ENCODE measurements around the gene EID3. TPM values are rescaled to one million over a fixed set of nuclear protein-coding genes. Genes with fewer than 3 reads are reported as not detected.

Gene EID3
- total RNA-seq, 2 donors from 2014 or later: 1.6 to 1.7 TPM

GRCh38 chr12:104348283-104348993 is 44.9 kb downstream of the EID3 start:
- ATAC-seq: no peak
- intact Hi-C loops (cut with DNase I): no loop called here

GRCh38 chr12:104348994-104349494 is 45.5 kb downstream of the EID3 start:
- no peak for DNase-seq
- intact Hi-C loops (cut with DNase I): no loop called here
- no peak for ATAC-seq

More at GRCh38 chr12:104348283-104348993, 44.9 kb downstream of the EID3 start:
- no peak for DNase-seq

GRCh38 chr12:104350211-104351056 is 46.9 kb downstream of the EID3 start:
- DNase-seq (no peak), ATAC-seq (no peak)
- intact Hi-C loops (cut with DNase I): no loop called here

GRCh38 chr12:104351057-104351983 is 47.8 kb downstream of the EID3 start:
- no peak for ATAC-seq
- DNase-seq: no peak
- intact Hi-C loops (cut with DNase I): no loop called here

- intact Hi-C loops (cut with DNase I): no loop called here
- ATAC-seq: peak in 1 of 2 donors; percentile 53
Measured at GRCh38 chr12:104352106-104352713, 48.7 kb downstream of the EID3 start.

GRCh38 chr12:104353012-104353981 is 49.8 kb downstream of the EID3 start:
- intact Hi-C loops (cut with DNase I): no loop called here
- no peak for ATAC-seq
- no peak for DNase-seq

More at GRCh38 chr12:104352106-104352713, 48.7 kb downstream of the EID3 start:
- no peak for DNase-seq

GRCh38 chr12:104354167-104354867 is 50.8 kb downstream of the EID3 start:
- intact Hi-C loops (cut with DNase I): no loop called here
- no peak for DNase-seq

More at GRCh38 chr12:104354167-104354867, 50.8 kb downstream of the EID3 start:
- ATAC-seq: no peak

Other genes with a start within 250 kb of the EID3 start
- gene HCFC2, start 239.2 kb upstream of the EID3 start, total RNA-seq: 10 to 100 TPM in 1 of 2 donors, 1 to 10 TPM in 1; 9.2 to 10.2 TPM
- gene NFYB, start 165.5 kb upstream of the EID3 start, total RNA-seq: 10 to 100 TPM; 30.3 to 33.9 TPM
- 100 to 1,000 TPM; 114 to 122 TPM for gene TXNRD1, start 88.0 kb upstream of the EID3 start, total RNA-seq
- 10 to 100 TPM; 12.9 to 17.7 TPM for gene CHST11, start 153.2 kb downstream of the EID3 start, total RNA-seq

All from left cardiac atrium (tissue), 4 donors.